ENCODE measurements around the gene TMED1.
"Not testable (repeated sequence)": the region's sequence is repeated elsewhere in the genome, so short reads cannot be mapped to it uniquely, and the experiment has no call there.

Gene TMED1

DNA sequence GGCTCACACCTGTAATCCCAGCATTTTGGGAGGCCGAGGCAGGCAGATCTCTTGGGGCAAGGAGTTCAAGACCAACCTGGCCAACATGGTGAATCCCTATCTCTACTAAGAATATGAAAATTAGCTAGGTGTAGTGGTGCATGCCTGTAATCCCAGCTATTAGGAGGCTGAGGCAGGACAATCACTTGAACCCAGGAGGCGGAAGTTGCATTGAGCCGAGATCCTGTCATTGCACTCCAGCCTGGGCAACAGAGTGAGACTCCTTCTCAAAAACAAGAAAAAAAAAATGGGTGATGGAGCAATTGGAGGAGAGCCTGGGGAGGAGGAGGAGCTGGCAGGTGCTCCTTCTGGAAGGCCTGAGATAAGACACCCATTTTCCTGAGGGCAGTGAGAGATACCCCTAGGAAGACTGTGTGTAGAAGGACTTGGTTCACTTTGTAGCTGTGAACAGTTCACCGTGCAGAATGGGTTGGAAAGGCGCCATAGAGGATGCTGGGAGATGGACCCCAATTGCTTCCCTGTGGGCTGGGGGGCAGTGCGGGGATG, 26.6 kb upstream of the TMED1 start:
- no peak for DNase-seq
- no peak for ATAC-seq

- DNase-seq: peak; percentile 52
- ATAC-seq: no peak
Measured at GRCh38 chr19:10861103-10861651, 25.2 kb upstream of the TMED1 start.

GRCh38 chr19:10858204-10858828, 22.3 kb upstream of the TMED1 start:
- ATAC-seq: peak; percentile 40
- peak; percentile 72 for DNase-seq

DNA sequence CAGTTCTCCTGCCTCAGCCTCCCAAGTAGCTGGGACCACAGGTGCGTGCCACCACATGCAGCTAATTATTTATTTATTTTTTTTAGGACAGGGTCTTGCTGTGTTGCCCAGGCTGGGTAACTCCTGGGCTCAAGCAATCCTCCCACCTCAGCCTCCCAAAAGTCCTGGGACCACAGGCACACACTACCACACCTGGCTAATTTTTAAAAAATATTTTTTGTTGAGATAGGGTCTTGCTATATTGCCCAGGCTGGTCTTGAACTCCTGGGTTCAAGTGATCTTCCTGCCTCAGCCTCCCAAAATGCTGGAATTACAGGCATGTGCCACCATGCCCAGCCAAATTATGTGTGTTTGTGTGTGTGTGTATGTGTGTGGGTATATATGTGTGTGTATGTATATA, 20.9 kb upstream of the TMED1 start:
- not testable (repeated sequence) for ATAC-seq, DNase-seq

DNA sequence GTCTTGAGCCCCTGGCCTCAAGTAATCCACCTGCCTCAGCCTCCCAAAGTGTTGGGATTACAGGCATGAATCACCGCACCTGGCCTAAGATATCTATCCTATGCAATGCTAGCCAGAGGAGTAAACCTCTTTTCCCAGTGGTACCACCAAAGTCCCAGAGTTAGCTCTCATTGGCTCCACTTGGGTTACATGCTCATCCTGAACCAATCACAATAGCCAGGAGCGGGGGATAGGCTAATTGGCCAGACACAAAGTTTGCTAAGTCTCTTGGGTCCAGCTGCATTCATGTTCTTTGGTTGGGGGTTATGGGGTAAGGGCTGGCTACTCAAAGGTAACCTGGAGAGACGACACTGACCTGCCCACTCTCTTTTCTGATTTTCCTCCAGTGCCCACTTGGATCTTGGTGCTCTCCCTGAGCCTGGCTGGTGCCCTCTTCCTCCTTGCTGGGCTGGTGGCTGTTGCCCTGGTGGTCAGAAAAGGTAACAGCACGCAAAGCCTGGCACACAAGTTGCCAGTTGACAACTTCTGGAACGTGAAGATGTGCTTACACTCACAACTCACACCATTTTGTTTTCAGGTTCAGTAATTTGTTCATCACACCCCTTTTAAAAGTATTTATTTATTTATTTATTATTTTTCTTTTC, 20.0 kb upstream of the TMED1 start:
- DNase-seq (peak; percentile 43), ATAC-seq (no peak)

DNA sequence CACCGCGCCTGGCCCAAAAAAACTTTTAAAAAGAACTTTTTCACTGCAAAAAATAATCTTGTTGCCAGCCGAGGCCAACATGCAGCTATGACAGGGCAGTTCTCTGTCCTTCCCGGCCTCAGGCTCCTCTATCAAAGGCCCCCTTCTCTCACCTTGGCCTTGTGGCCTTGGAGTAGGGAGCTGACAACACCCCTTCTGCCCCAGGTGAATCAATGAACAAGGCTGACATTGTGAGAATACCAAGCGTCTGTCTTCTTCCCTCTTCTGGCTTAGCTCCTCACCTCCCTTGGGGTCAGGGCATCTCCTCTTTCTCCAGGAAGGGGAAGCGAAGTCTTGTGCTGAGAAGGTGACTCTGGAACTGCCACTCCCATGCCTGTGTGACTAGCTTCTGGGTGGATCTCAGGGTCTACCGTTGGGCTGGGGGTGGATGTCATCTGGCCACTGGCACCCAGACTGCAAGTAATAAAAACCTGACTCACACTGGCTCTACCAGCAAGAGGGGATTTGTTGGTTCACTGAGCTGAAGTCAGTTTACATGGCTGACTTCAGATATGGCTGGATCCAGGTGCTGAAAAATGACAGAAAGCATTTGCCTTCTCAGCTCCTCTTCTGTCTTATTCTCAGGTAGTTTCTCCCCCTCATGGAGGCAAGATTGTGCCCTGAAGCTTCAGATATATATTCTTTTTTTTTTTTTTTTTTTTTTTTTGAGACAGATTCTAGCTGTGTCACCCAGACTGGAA, 18.5 kb upstream of the TMED1 start:
- no peak for DNase-seq
- no peak for ATAC-seq

- DNase-seq: no peak
- no peak for ATAC-seq
Measured at GRCh38 chr19:10852941-10853340, 16.9 kb upstream of the TMED1 start.

- no peak for ATAC-seq
- DNase-seq: no peak
Measured at GRCh38 chr19:10852098-10852800, 16.2 kb upstream of the TMED1 start.

GRCh38 chr19:10850631-10851030, 14.6 kb upstream of the TMED1 start:
- ATAC-seq (no peak), DNase-seq (no peak)

GRCh38 chr19:10848230-10848856, 12.3 kb upstream of the TMED1 start, which contains the start of gene C19orf38:
Gene C19orf38 (plus strand): TSS chr19:10848415. CDS start chr19:10848509, 94 bp downstream.
- ATAC-seq (peak; percentile 57), DNase-seq (peak; percentile 28)

GRCh38 chr19:10846500-10847202, 10.6 kb upstream of the TMED1 start:
- no peak for DNase-seq
- no peak for ATAC-seq

DNA sequence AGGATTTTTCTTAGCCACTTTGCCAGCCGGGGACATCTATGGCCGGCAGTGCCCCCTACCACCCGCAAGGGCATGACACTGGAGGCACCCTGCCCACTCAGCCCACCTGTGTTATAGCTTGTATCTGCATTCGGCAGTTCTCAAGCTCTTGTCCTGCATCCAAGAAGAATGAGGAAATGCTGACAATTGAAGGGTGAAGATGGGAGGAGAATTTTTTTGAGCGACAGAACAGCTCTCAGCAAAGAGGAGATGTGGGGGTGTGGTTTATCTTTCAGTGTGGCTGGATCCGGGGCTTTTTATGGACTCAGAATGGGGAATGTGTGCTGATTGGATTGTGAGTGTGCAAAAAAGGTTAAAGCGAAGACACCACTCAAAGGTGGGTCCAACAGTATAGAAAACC, 6.8 kb upstream of the TMED1 start:
- ATAC-seq (no peak), DNase-seq (no peak)

- ATAC-seq (no peak), DNase-seq (no peak)
Measured at GRCh38 chr19:10839114-10840050, 3.4 kb upstream of the TMED1 start.

GRCh38 chr19:10838377-10838776, 2.4 kb upstream of the TMED1 start:
- DNase-seq (no peak), ATAC-seq (no peak)

DNA sequence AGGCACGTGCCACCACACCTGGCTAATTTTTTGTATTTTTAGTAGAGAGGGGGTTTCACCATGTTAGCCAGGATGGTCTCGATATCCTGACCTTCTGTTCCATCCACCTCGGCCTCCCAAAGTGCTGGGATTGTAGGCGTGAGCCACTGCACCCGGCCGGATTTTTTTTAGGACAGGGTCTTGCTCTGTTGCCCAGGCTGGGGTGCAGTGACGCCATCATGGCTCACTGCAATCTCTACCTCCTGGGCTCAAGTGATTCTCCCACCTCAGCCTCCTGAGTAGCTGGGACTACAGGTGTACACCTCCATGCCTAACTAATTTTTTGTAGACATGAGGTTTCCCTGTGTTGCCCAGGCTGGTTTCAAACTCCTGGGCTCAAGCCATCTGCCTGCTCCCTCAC, 1.6 kb upstream of the TMED1 start:
- DNase-seq, ATAC-seq: not testable (repeated sequence)

GRCh38 chr19:10836479-10837330, 693 bp upstream of the TMED1 start:
- peak; percentile 84 for DNase-seq
- peak; percentile 41 for ATAC-seq

DNA sequence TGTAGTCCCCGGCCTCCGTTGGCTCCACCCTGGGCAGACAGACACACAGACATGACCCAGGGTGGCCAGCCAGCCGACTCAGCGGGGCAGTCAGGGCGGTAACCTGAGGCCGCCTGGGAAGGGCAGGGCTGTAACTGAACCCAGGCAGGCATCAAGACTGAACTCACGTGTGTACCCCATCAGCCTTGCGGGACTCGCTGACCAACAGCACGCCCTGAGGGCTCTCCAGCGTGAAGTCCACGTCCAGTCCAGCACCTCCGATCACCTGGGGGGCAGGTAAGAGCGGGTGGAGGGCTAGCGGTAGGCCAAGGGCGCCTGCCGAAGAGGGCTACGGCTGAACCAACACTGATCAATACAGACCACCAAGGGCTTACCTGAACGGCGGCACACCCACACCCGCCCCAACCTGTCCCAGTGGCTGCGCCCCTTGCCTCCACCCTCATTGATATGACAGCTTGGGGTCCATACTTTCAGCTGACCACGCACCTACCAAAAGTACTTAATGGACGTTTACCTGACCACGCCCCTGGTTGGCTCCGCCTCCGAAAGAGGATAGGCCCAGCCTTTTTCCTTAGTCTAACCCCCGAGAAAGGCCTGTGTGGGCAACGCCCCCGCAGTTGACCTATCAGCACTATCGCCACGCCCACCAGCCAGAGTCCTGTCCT, 791 bp downstream of the TMED1 start:
- DNase-seq (no peak), ATAC-seq (no peak)

DNA sequence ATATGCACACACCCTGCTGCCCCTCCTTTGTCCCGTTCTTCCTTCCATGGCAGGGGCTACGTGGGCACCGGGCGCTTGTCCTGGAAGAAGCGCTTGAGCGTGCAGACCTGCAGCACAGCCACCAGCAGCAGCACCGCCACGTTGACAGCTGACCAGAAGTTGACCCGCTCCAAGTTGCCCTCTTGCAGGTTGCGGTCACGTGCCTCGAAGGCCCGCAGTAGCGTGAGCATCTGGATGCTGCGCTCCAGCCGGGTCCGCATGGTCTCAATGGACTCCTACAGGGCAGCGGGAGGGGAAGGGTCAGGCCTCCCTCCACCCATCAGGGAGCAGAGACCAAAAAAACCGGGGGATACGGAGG, 3.1 kb downstream of the TMED1 start:
- ATAC-seq (no peak), DNase-seq (no peak)
